Liver (tissue), 9 donors: Measurements from ENCODE around the gene KRTAP10-3. TPM values are rescaled to one million over a fixed set of nuclear protein-coding genes. Genes with fewer than 3 reads are reported as not detected.
A peak's percentile ranks its signal among the peaks of the same experiment; 100 is the strongest.

ENCODE experiments used
- DNase-seq: peaks from one replicate; pipeline ENCODE4 v3.0.0-alpha.2; 2017; ENCODE audit warnings: low spot score
- H3K27ac ChIP-seq, 2 donors: one replicate each; pipeline ENCODE4 v1.7.0; 2013; ENCODE audit warnings: inconsistent platforms in 2 of 2, low read length in 2 of 2, control low read depth in 1 of 2, low read depth in 1 of 2, mild to moderate bottlenecking in 1 of 2
- H3K27me3 ChIP-seq, 4 donors: one replicate each; pipeline versions ENCODE4 v1.6.1 to v1.7.0; 2013; ENCODE audit warnings: low read length in 3 of 4, inconsistent platforms in 1 of 4, mild to moderate bottlenecking in 1 of 4, moderate library complexity in 1 of 4; ENCODE audit not compliant: control insufficient read depth in 4 of 4, insufficient read depth in 4 of 4
- H3K36me3 ChIP-seq, 4 donors: one replicate each; pipeline versions ENCODE4 v1.6.1 to v1.7.0; 2013; ENCODE audit warnings: low read length in 3 of 4, mild to moderate bottlenecking in 3 of 4, low read depth in 1 of 4, moderate library complexity in 1 of 4; ENCODE audit not compliant: control insufficient read depth in 4 of 4, insufficient read depth in 3 of 4
- H3K4me1 ChIP-seq, 4 donors: one replicate each; pipeline versions ENCODE4 v1.6.1 to v1.7.0; 2013; ENCODE audit warnings: low read length in 3 of 4, mild to moderate bottlenecking in 3 of 4, moderate library complexity in 1 of 4; ENCODE audit not compliant: control insufficient read depth in 4 of 4, insufficient read depth in 4 of 4
- H3K4me3 ChIP-seq, 3 donors: one replicate each; pipeline versions ENCODE4 v1.6.1 to v1.7.0; 2013; ENCODE audit warnings: low read length in 3 of 3, control low read depth in 1 of 3, low read depth in 1 of 3, mild to moderate bottlenecking in 1 of 3
- H3K9ac ChIP-seq, 2 donors: one replicate each; pipeline ENCODE4 v1.7.0; 2013; ENCODE audit warnings: low read length in 2 of 2, mild to moderate bottlenecking in 2 of 2, moderate library complexity in 2 of 2, control low read depth in 1 of 2, low read depth in 1 of 2
- H3K9me3 ChIP-seq, 4 donors: one replicate each; pipeline versions ENCODE4 v1.6.1 to v1.7.0; 2013; ENCODE audit warnings: low read length in 3 of 4; ENCODE audit not compliant: control insufficient read depth in 4 of 4
- ATF3 ChIP-seq: IDR thresholded peaks from 2 replicates; pipeline ENCODE4 v1.6.1; 2016; ENCODE audit warnings: antibody characterized with exemption
- CTCF ChIP-seq: fragments of 150-350 bp; IDR thresholded peaks from 2 replicates; pipeline ENCODE4 v1.5.1; 2017; ENCODE audit warnings: improper control_type of control experiment, low read depth, low read length; ENCODE audit not compliant: missing input control
- EGR1 ChIP-seq, 2 donors: IDR thresholded peaks; 2 replicates each; pipeline ENCODE4 v1.6.1; 2016 to 2018; ENCODE audit warnings: antibody characterized with exemption in 2 of 2, low read depth in 2 of 2
- HNF4A ChIP-seq, 2 donors: conservative IDR thresholded peaks; 2 replicates each; pipeline ENCODE4 v1.6.1; 2016; ENCODE audit warnings: antibody characterized with exemption in 2 of 2, mild to moderate bottlenecking in 2 of 2
- HNF4G ChIP-seq: IDR thresholded peaks from 2 replicates; pipeline ENCODE4 v1.6.1; 2016; ENCODE audit warnings: antibody characterized with exemption
- JUND ChIP-seq, 2 donors: IDR thresholded peaks; 2 replicates each; pipeline ENCODE4 v1.6.1; 2016; ENCODE audit warnings: antibody characterized with exemption in 2 of 2
- NR2F2 ChIP-seq: IDR thresholded peaks from 2 replicates; pipeline ENCODE4 v1.6.1; 2016; ENCODE audit warnings: antibody characterized with exemption
- RAD21 ChIP-seq, 2 donors: IDR thresholded peaks; 2 replicates each; pipeline ENCODE4 v1.6.1; 2016; ENCODE audit warnings: antibody characterized with exemption in 2 of 2, mild to moderate bottlenecking in 2 of 2
- REST ChIP-seq: IDR thresholded peaks from 2 replicates; pipeline ENCODE4 v1.6.1; 2016; ENCODE audit warnings: antibody characterized with exemption, mild to moderate bottlenecking
- SP1 ChIP-seq: IDR thresholded peaks from 2 replicates; pipeline ENCODE4 v1.6.1; 2018; ENCODE audit warnings: antibody characterized with exemption, mild to moderate bottlenecking
- TAF1 ChIP-seq: conservative IDR thresholded peaks from 2 replicates; pipeline ENCODE4 v1.6.1; 2016; ENCODE audit warnings: antibody characterized with exemption, mild to moderate bottlenecking
- WGBS: extraction: QIAGEN DNeasy Blood & Tissue Kit; methylation state at CpG from one replicate; pipeline ENCODE4 v1.1.7; 2013; 5-methylcytosine and 5-hydroxymethylcytosine counted together
- polyA plus RNA-seq, 2 donors: library from polyadenylated mRNA; stranded (reverse) in 1 of 2; unstranded in 1 of 2; fragments of 200-250 nt in 1 of 2; fragments of >200 nt in 1 of 2; fragmentation: Nextera tagmentation in 1 of 2; extraction: Ambion mirVana in 1 of 2; gene quantifications; one replicate each; pipeline versions ENCODE4 v1.2.1 to v1.2.3, GENCODE V29; 2013 to 2015
- total RNA-seq, 2 donors: library from RNA; depleted of rRNA; stranded (reverse); fragments of >200 nt; gene quantifications; one replicate each; pipeline ENCODE4 v1.2.3, GENCODE V29; 2014
- TF ChIP-seq, protein P1 (sequence below): IDR thresholded peaks from 2 replicates; pipeline ENCODE4 v1.6.1; 2016; ENCODE audit warnings: antibody characterized with exemption
- TF ChIP-seq, protein P2 (sequence below): IDR thresholded peaks from 2 replicates; pipeline ENCODE4 v1.6.1; 2016; ENCODE audit warnings: antibody characterized with exemption
- donor health status: healthy.
- donor health status: healthy.
- donor health status: healthy.
- donor health status: healthy.
- donor health status: healthy.

KRTAP10-3 gene
- total and polyA plus RNA-seq, 4 donors: not detected

DNA sequence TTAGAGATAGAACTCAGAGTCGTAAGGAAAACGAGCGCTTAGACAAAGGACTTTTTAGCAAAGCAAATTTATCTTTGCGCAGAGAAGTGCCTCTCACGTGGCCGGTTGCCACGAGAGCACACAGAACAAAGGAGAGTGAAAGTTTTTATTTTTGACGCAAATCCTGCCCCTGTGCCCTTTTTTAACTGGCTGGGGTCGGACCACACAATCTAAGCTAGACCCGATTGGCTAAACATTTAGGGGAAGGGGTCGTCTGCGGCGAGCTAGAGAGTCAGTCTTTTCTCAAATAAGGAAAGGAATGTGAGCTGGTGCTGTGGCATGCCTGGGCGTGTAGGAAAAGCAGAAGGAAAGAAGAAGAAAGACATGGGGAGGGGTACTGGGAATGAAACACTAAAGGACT lies 9.7 kb downstream of the KRTAP10-3 start (continued):
- TF ChIP-seq, protein P1, sequence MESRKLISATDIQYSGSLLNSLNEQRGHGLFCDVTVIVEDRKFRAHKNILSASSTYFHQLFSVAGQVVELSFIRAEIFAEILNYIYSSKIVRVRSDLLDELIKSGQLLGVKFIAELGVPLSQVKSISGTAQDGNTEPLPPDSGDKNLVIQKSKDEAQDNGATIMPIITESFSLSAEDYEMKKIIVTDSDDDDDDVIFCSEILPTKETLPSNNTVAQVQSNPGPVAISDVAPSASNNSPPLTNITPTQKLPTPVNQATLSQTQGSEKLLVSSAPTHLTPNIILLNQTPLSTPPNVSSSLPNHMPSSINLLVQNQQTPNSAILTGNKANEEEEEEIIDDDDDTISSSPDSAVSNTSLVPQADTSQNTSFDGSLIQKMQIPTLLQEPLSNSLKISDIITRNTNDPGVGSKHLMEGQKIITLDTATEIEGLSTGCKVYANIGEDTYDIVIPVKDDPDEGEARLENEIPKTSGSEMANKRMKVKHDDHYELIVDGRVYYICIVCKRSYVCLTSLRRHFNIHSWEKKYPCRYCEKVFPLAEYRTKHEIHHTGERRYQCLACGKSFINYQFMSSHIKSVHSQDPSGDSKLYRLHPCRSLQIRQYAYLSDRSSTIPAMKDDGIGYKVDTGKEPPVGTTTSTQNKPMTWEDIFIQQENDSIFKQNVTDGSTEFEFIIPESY: no peak
- TF ChIP-seq TAF1 (no peak), HNF4G (no peak)

DNA sequence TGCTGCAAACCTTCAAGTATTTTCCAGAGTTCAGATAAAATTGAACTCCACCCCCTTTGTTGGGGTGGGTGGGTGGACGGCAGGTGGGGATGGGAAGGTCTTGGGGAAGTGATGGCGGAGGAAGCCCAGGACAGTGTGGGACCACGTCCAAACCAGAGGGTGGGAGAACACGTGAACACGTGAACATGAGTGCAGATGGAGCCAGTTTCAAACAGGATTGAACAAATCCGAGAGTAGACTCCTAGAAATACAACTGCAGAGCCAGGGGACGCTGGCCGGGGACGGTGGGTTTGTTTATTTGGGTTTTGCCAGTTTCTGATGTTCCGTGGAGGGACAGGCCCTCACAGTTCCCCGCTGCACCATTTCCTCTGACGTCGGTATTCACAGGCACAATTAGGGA lies 10.2 kb downstream of the KRTAP10-3 start:
- no peaks in the 10 kb centered on the region for H3K9me3 ChIP-seq
- TF ChIP-seq HNF4A (conservative IDR thresholded peaks at IDR 0.05) (no peak), HNF4G (no peak), CTCF (no peak), SP1 (no peak), ATF3 (no peak), NR2F2 (no peak), EGR1 (IDR thresholded peaks at IDR 0.05; ENCODE audit: low read depth in 2 of 2) (no peak), RAD21 (IDR thresholded peaks at IDR 0.05) (no peak)
- TF ChIP-seq, protein P2, sequence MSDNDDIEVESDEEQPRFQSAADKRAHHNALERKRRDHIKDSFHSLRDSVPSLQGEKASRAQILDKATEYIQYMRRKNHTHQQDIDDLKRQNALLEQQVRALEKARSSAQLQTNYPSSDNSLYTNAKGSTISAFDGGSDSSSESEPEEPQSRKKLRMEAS: no peak
- TF ChIP-seq, protein P1: no peak
- peaks cover 0 to 2% (median 0%) of the 10 kb centered on the region in 4 donors for H3K27me3 ChIP-seq
- no peaks in the 10 kb centered on the region for H3K4me1 ChIP-seq
- H3K9ac ChIP-seq: no peak overlapping the region
- no peaks in the 10 kb centered on the region for H3K36me3 ChIP-seq
- no peak for DNase-seq
- WGBS: 71% methylated on average over 13 of the region's 13 CpGs
- H3K4me3 ChIP-seq: no peak overlapping the region
- H3K27ac ChIP-seq: no peak overlapping the region

DNA sequence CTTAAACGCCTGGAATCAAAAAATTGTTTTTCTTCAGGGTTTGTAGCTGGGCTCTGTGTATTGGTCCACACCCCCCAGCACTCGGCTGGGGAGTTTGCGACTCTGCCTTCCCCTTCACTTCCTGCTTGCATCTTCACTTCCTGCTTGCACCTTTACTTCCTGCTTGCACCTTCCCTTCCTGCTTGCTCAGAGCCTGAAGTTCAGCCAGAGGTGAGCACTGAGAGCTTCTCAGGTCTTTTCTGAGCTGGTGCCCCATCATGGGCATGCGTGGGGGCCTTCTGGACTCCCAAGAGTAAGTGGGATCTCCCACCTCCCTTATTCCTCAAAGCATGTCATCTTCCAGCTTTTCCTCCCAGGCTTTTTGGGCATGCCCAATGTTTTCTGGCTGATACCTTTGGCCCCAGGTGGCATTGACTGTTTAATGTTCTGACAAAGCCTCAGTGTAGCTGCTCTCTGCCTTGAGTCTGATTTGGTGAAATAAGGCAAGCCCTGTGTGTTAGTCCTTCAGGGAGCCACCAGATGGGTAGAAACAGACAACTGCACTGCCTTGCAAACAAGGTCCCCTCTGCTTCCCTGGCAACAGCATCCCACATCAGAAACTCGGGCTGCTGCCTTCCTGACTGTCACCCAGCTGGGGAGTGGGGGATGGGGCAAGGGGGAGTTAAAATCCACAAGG lies 10.8 kb downstream of the KRTAP10-3 start:
- peaks cover 0 to 2% (median 0%) of the 10 kb centered on the region in 4 donors for H3K27me3 ChIP-seq
- H3K4me3 ChIP-seq: no peak overlapping the region
- no peaks in the 10 kb centered on the region for H3K9me3 ChIP-seq
- TF ChIP-seq JUND (IDR thresholded peaks at IDR 0.05) (no peak), REST (no peak), HNF4A (conservative IDR thresholded peaks at IDR 0.05) (no peak)
- H3K36me3 ChIP-seq: no peaks in the 10 kb centered on the region
- 48% methylated on average over 5 of the region's 5 CpGs for WGBS
- H3K9ac ChIP-seq: no peak overlapping the region
- no peak overlapping the region for H3K27ac ChIP-seq
- DNase-seq: peak; percentile 24
- H3K4me1 ChIP-seq: no peaks in the 10 kb centered on the region
